Measurements from ENCODE around the gene ZNF789.

Gene ZNF789

GRCh38 chr7:99448855-99449254, 23.8 kb upstream of the ZNF789 start:
- Histone ChIP-seq H3K27me3 (ENCODE audit: control insufficient read depth, insufficient read depth, low read length) (no peaks in the 10 kb centered on the region), H3K27ac (ENCODE audit: low read depth, low read length) (no peak overlapping the region), H3K9ac (ENCODE audit: low read length) (no peak overlapping the region), H3K4me1 (ENCODE audit: control insufficient read depth, insufficient read depth, low read length) (no peaks in the 10 kb centered on the region), H3K36me3 (ENCODE audit: control insufficient read depth, insufficient read depth, low read length) (peaks cover 46% of the 10 kb centered on the region), H3K4me3 (ENCODE audit: low read length) (no peak overlapping the region)

DNA sequence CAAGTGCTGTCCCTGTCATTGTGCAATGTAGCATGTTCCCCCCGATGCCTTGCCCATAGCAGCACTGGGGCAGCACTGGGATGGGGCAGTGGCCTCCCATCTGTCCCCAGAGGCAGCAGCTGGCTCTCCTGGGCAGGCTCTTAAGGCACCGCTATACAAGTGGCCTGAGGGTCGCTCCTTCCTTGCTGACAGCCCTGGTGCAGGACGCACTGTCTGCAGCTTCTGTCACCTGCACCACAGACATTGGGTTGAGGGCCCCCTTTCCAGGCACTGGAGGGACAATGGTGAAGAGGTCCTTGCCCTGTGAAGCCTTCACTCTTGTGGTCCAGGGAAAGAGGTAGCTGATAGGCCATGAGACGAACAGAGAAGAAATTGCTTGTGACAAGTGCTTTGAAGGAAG, 23.4 kb upstream of the ZNF789 start:
- H3K27ac ChIP-seq (ENCODE audit: low read depth, low read length) = no peak overlapping the region
- H3K4me3 ChIP-seq (ENCODE audit: low read length) = no peak overlapping the region
- H3K9ac ChIP-seq (ENCODE audit: low read length) = no peak overlapping the region
- no peaks in the 10 kb centered on the region for H3K27me3 ChIP-seq (ENCODE audit: control insufficient read depth, insufficient read depth, low read length)
- H3K4me1 ChIP-seq (ENCODE audit: control insufficient read depth, insufficient read depth, low read length) = no peaks in the 10 kb centered on the region
- H3K36me3 ChIP-seq (ENCODE audit: control insufficient read depth, insufficient read depth, low read length) = peaks cover 50% of the 10 kb centered on the region

DNA sequence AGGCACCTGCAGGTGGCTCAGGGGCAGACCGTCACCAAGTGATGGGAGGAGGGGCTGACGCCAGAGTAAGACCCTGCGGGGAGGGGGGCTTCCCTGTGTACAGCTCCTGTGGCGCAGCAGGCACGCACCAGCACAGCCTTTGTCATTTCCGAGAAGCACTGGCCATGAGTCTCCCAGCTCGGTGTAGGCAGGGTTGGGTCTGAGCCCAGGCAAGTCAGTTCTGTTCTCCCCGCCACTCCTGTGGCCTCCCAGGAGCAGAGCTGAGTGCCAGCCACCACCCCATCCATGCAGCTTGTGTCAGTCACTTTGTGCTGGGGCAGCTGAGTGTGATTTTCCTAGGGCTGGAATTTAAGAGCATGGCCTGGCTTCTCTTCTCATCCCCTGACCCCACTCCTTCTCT, 20.8 kb upstream of the ZNF789 start:
- no peak overlapping the region for H3K27ac ChIP-seq (ENCODE audit: low read depth, low read length)
- H3K9ac ChIP-seq (ENCODE audit: low read length) = no peak overlapping the region
- no peak overlapping the region for H3K4me3 ChIP-seq (ENCODE audit: low read length)
- H3K36me3 ChIP-seq (ENCODE audit: control insufficient read depth, insufficient read depth, low read length) = peaks cover 55% of the 10 kb centered on the region
- no peaks in the 10 kb centered on the region for H3K4me1 ChIP-seq (ENCODE audit: control insufficient read depth, insufficient read depth, low read length)
- no peaks in the 10 kb centered on the region for H3K27me3 ChIP-seq (ENCODE audit: control insufficient read depth, insufficient read depth, low read length)

DNA sequence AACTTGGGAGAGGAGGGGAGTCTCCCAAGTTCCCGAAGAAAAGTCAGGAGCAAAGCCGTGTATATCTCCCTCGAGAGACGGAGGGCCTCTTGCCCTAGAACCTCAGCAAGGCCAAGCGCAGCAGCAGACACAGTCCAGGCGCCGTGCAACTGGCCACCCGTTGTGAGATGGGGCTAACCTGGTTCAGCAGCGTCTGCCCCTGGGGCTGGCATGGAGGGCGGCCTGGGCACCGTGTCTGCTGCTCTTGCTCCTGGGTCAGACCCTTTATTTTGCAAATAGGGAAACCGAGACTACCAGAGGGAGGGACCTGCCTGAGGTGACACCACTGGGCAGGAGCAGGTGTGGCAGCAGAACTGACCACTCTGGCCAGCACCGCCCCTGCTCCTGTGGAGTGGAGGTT, 20.1 kb upstream of the ZNF789 start:
- Histone ChIP-seq H3K4me3 (ENCODE audit: low read length) (no peak overlapping the region), H3K4me1 (ENCODE audit: control insufficient read depth, insufficient read depth, low read length) (no peaks in the 10 kb centered on the region), H3K27ac (ENCODE audit: low read depth, low read length) (no peak overlapping the region), H3K27me3 (ENCODE audit: control insufficient read depth, insufficient read depth, low read length) (no peaks in the 10 kb centered on the region), H3K36me3 (ENCODE audit: control insufficient read depth, insufficient read depth, low read length) (peaks cover 56% of the 10 kb centered on the region), H3K9ac (ENCODE audit: low read length) (no peak overlapping the region)

DNA sequence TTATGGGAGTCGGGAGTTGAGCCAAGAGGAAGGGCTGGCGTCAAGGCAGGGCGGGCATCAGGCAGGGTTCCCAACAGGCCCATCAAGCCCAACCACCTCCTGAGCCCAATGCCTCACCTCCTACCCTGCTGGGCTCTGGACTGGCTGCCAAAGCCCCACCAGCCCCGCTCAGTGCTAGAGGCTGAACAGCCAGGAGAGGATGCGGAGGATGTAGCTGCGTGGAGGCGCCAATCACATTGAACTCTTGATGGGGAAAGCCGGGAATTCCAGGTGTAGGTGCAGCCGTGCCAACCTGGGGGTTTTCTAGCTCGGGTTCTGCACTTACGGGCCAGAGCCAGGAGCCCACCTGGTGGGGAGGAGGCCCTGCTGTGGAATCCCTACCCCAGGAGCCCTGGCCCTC, 19.6 kb upstream of the ZNF789 start:
- H3K36me3 ChIP-seq (ENCODE audit: control insufficient read depth, insufficient read depth, low read length) = peaks cover 56% of the 10 kb centered on the region
- no peak overlapping the region for H3K4me3 ChIP-seq (ENCODE audit: low read length)
- no peak overlapping the region for H3K27ac ChIP-seq (ENCODE audit: low read depth, low read length)
- no peaks in the 10 kb centered on the region for H3K4me1 ChIP-seq (ENCODE audit: control insufficient read depth, insufficient read depth, low read length)
- H3K27me3 ChIP-seq (ENCODE audit: control insufficient read depth, insufficient read depth, low read length) = no peaks in the 10 kb centered on the region
- no peak overlapping the region for H3K9ac ChIP-seq (ENCODE audit: low read length)

GRCh38 chr7:99455874-99456273, 16.8 kb upstream of the ZNF789 start:
- Histone ChIP-seq H3K4me1 (ENCODE audit: control insufficient read depth, insufficient read depth, low read length) (no peaks in the 10 kb centered on the region), H3K36me3 (ENCODE audit: control insufficient read depth, insufficient read depth, low read length) (peaks cover 46% of the 10 kb centered on the region), H3K9ac (ENCODE audit: low read length) (no peak overlapping the region), H3K27ac (ENCODE audit: low read depth, low read length) (no peak overlapping the region), H3K4me3 (ENCODE audit: low read length) (no peak overlapping the region), H3K27me3 (ENCODE audit: control insufficient read depth, insufficient read depth, low read length) (no peaks in the 10 kb centered on the region)

DNA sequence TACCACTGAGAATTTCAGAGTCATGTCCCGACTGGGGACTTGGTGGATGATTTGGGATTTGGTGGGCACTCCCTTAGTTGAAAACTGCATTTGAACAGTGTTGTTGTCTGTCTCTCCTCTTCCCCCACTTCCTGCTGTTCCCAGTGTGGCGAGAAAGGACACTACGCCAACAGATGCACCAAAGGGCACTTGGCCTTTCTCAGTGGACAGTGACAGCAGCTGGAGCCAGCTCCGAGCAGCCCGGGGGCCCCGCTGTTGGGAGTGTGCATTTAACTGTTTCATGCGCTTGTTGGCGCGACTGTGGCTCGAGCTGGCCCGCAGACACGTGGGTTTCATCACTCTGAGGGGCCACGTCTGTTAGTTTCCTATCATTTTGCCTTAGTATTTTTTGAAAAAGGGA, 16.4 kb upstream of the ZNF789 start:
- no peak overlapping the region for H3K9ac ChIP-seq (ENCODE audit: low read length)

GRCh38 chr7:99457050-99457649, 15.5 kb upstream of the ZNF789 start:
- H3K27me3 ChIP-seq (ENCODE audit: control insufficient read depth, insufficient read depth, low read length) = no peaks in the 10 kb centered on the region
- H3K4me3 ChIP-seq (ENCODE audit: low read length) = no peak overlapping the region
- H3K27ac ChIP-seq (ENCODE audit: low read depth, low read length) = no peak overlapping the region
- H3K9ac ChIP-seq (ENCODE audit: low read length) = no peak overlapping the region
- H3K4me1 ChIP-seq (ENCODE audit: control insufficient read depth, insufficient read depth, low read length) = no peaks in the 10 kb centered on the region
- peaks cover 45% of the 10 kb centered on the region for H3K36me3 ChIP-seq (ENCODE audit: control insufficient read depth, insufficient read depth, low read length)

More for the DNA sequence above, 16.4 kb upstream of the ZNF789 start:
- H3K27ac ChIP-seq (ENCODE audit: low read depth, low read length) = no peak overlapping the region
- H3K4me1 ChIP-seq (ENCODE audit: control insufficient read depth, insufficient read depth, low read length) = no peaks in the 10 kb centered on the region
- H3K36me3 ChIP-seq (ENCODE audit: control insufficient read depth, insufficient read depth, low read length) = peaks cover 46% of the 10 kb centered on the region
- H3K4me3 ChIP-seq (ENCODE audit: low read length) = no peak overlapping the region
- no peaks in the 10 kb centered on the region for H3K27me3 ChIP-seq (ENCODE audit: control insufficient read depth, insufficient read depth, low read length)

GRCh38 chr7:99457650-99458493, 14.8 kb upstream of the ZNF789 start:
- H3K27me3 ChIP-seq (ENCODE audit: control insufficient read depth, insufficient read depth, low read length) = no peaks in the 10 kb centered on the region
- no peak overlapping the region for H3K4me3 ChIP-seq (ENCODE audit: low read length)
- no peak overlapping the region for H3K27ac ChIP-seq (ENCODE audit: low read depth, low read length)
- no peaks in the 10 kb centered on the region for H3K4me1 ChIP-seq (ENCODE audit: control insufficient read depth, insufficient read depth, low read length)
- H3K36me3 ChIP-seq (ENCODE audit: control insufficient read depth, insufficient read depth, low read length) = peaks cover 37% of the 10 kb centered on the region
- no peak overlapping the region for H3K9ac ChIP-seq (ENCODE audit: low read length)

GRCh38 chr7:99459087-99459486, 13.6 kb upstream of the ZNF789 start:
- Histone ChIP-seq H3K9ac (ENCODE audit: low read length) (no peak overlapping the region), H3K4me1 (ENCODE audit: control insufficient read depth, insufficient read depth, low read length) (no peaks in the 10 kb centered on the region), H3K27me3 (ENCODE audit: control insufficient read depth, insufficient read depth, low read length) (no peaks in the 10 kb centered on the region), H3K36me3 (ENCODE audit: control insufficient read depth, insufficient read depth, low read length) (peaks cover 29% of the 10 kb centered on the region), H3K27ac (ENCODE audit: low read depth, low read length) (no peak overlapping the region), H3K4me3 (ENCODE audit: low read length) (no peak overlapping the region)

DNA sequence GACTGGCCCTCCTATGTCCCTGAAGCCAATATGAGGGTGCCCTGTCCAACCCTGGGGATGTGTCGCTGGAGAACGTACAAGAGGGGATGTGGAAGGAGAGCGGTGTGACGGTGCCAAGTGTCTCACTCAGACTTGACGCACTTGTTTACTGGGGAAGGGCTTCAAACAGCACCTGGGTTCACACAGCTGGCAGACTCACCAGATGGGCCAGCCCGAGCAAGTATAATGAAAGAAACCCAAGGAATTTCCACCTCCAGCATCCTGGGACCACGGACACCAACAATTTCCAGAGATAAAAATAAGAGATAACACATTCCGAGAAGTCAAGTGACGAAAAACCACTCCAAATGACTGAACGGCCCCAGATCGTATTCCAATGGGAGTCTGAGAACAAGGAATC, 12.0 kb upstream of the ZNF789 start:
- Histone ChIP-seq H3K4me1 (ENCODE audit: control insufficient read depth, insufficient read depth, low read length) (peaks cover 5% of the 10 kb centered on the region), H3K27me3 (ENCODE audit: control insufficient read depth, insufficient read depth, low read length) (no peaks in the 10 kb centered on the region), H3K4me3 (ENCODE audit: low read length) (no peak overlapping the region), H3K36me3 (ENCODE audit: control insufficient read depth, insufficient read depth, low read length) (peaks cover 26% of the 10 kb centered on the region), H3K9ac (ENCODE audit: low read length) (no peak overlapping the region), H3K27ac (ENCODE audit: low read depth, low read length) (no peak overlapping the region)

DNA sequence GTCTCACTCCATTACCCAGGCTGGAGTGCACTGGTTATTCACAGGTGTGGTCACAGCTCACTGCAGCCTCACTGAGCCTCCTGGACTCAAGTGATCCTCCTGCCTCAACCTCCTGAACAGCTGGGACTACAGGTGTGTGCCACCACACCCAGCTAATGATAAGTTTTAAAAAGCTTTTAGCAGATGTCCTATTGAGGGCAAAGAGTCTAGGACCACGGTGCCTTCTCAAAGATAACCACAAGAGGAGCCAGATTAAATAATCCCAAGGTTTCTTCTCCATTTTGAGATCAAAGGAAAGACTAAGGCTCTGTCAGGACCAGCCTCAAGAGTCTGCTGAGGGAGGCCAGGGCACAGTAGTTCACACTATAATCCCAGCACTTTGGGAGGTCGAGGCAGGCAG, 11.5 kb upstream of the ZNF789 start:
- Histone ChIP-seq H3K4me1 (ENCODE audit: control insufficient read depth, insufficient read depth, low read length) (peaks cover 5% of the 10 kb centered on the region), H3K27ac (ENCODE audit: low read depth, low read length) (no peak overlapping the region)

DNA sequence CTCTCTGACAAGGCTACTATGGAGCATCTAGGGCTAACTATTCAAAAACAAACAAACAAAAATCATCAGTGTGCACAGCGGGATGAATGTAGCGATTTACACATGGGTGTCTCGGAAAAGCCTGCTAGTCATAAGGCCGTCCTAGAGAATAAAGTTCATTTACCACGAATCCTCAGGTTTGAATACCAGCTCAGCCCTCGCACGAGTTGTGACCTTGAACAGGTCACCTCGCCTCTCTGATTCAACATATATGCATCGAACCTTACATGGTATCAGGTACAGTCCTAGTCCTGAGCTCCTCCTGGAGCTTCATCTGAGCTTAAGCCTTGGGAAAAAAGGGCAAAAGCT, 7.3 kb upstream of the ZNF789 start:
- Histone ChIP-seq H3K36me3 (ENCODE audit: control insufficient read depth, insufficient read depth, low read length) (no peaks in the 10 kb centered on the region), H3K27me3 (ENCODE audit: control insufficient read depth, insufficient read depth, low read length) (no peaks in the 10 kb centered on the region), H3K4me3 (ENCODE audit: low read length) (peak overlapping the region; percentile 98), H3K9ac (ENCODE audit: low read length) (peak overlapping the region; percentile 99), H3K4me1 (ENCODE audit: control insufficient read depth, insufficient read depth, low read length) (peaks cover 5% of the 10 kb centered on the region), H3K27ac (ENCODE audit: low read depth, low read length) (peak overlapping the region; percentile 73)

More for the DNA sequence above, 11.5 kb upstream of the ZNF789 start:
- H3K27me3 ChIP-seq (ENCODE audit: control insufficient read depth, insufficient read depth, low read length) = no peaks in the 10 kb centered on the region
- peaks cover 20% of the 10 kb centered on the region for H3K36me3 ChIP-seq (ENCODE audit: control insufficient read depth, insufficient read depth, low read length)
- no peak overlapping the region for H3K9ac ChIP-seq (ENCODE audit: low read length)
- no peak overlapping the region for H3K4me3 ChIP-seq (ENCODE audit: low read length)
